HG03565 (cell line): ENCODE measurements around the gene SLC12A4.

ENCODE experiments used
- ATAC-seq: cut with Tn5 transposase; IDR thresholded peaks from one replicate; pipeline ENCODE4 v1.9.1; 2021; ENCODE audit warnings: mild to moderate bottlenecking, moderate library complexity; ENCODE audit not compliant: unreplicated experiment

Gene SLC12A4

DNA sequence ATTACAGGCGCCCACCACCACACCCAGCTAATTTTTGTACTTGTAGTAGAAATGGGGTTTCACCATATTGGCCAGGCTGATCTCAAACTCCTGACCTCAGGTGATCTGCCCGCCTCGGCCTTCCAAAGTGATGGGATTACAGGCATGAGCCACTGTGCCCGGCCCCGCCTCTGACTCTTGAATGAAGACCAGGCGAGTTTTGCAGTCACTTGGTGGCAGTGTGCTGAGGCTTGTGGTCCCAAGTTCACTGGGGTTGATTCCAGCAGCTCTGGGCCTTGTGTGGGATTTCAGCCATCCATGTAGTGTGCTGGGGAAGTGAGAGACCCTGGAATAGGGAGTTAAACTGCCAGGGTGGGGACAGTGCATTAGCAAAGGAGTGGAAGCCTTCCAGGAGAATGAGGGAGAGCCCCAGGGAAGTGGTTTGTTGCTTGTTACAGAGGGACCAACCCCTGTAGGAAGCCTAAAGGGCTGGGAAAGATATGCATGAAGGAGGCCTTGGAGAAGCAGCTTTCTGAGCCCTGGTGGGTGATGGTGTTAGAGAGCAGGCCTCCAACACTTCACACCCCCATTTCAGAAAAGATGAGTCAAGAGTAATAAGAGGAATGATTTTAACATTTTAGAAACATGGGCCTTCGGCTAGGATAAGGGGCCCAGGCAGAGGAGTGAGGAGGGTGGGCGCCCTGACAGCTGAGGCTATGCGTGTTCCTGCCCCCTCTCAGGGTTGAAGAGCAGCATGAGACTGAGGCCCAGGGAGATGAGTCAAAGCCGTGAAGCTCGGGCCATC lies 60.8 kb downstream of the SLC12A4 start:
- ATAC-seq, result no peak

DNA sequence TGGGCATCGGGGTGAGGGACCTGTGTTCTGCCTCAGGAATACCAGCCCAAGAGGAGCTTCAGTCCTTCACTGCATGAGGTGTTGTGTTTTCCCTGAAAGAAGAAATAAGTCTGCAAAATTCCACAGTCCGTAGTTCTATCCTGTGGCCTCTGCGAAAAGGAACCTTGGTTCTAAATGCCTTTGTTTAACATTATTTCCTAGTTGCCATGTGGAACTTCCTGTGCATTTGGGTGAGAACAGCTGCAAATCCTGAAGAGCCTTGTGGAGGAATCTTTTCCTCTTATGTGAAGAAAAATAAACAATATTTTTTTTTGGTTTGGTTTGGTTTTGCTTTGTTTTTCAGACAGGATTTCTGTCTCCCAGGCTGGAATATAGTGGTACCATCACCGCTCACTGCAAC lies 65.6 kb downstream of the SLC12A4 start:
- ATAC-seq, result no peak

DNA sequence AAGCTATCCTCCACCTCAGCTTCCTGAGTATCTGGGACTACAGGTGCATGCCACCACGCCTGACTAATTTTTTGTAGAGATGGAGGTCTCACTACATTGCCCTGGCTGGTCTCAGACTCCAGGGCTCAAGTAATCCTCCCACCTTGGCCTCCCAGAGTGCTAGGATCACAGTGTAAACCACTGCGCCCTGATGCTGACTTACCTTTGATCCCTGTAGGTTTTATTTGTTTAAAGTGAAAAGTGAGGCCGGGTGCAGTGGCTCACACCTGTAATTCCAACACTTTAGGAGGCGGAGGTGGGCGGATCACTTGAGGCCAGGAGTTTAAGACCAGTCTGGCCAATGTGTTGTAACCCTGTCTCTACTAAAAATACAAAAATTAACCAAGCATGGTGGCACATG lies 66.7 kb downstream of the SLC12A4 start:
- ATAC-seq, result no peak

DNA sequence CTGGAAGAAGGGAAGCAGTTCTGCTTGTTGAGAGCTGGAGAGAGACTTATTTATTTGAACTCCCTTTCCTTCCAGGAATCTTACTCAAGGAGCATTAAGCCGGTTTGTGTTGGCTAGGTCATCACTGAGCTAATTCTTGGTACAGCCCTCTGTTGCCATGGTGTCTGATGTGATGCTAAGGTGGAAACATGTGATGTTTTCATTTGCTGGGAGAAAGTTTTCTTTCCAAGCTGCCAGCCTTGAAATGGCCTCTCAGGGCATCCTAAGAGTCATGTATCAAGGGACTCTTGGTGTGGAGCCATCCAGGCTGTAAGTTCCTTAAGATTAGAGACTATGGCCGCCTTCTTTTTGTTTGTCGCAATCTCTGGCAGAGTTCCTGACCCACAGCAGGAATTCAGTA lies 71.2 kb downstream of the SLC12A4 start:
- ATAC-seq, result no peak

DNA sequence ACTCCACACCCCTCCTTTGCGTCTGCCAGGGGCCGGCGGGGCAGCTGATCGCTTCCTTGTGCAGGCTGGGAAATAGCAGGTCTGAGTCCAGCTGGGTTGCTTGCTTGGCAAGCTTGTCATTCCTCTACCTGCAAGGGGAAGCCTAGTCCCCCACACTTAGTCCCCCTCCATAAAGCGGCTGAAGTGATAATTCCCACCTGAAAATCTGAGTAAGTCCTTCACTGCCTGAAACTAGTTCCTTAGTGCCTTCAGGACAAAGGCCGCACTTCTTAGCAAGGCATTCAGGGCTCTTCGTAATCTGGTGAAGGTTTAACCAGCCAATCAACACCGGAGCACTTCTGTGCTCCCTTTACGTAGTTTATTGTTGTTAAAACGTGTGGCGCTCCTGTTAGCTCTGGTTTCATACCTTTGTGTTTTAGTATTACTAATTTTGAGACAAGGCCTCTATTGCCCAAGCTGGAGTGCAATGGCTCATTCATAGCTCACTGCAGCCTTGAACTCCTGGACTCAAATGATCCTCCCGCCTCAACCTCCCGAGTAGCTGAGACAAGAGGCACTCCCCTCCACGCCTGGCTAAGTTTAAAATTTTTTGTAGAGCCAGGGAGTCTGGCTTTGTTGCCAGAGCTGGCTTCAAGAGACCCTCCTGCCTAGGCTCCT lies 74.6 kb downstream of the SLC12A4 start:
- ATAC-seq, result no peak
